Cardiac fibroblast (primary cell): ENCODE measurements around the gene ZP4.
A peak's percentile ranks its signal among the peaks of the same experiment; 100 is the strongest.

Experiments used
- DNase-seq, 2 donors: peaks; one replicate each; pipeline versions ENCODE4 v3.0.0 to v3.0.0-alpha.2; 2010; ENCODE audit warnings: low read depth in 2 of 2
- H3K4me3 ChIP-seq, 2 donors: replicated peaks in 1 of 2; 1 replicate in 1 of 2; 2 replicates in 1 of 2; pipeline ENCODE4 v1.5.1; 2011; ENCODE audit warnings: low read depth in 2 of 2, low read length in 2 of 2, mild to moderate bottlenecking in 2 of 2, moderate library complexity in 1 of 2
- CTCF ChIP-seq: IDR thresholded peaks from one replicate; pipeline ENCODE4 v1.5.1; 2011; ENCODE audit warnings: low read depth, mild to moderate bottlenecking, low read length, inconsistent platforms

ZP4 gene

DNA sequence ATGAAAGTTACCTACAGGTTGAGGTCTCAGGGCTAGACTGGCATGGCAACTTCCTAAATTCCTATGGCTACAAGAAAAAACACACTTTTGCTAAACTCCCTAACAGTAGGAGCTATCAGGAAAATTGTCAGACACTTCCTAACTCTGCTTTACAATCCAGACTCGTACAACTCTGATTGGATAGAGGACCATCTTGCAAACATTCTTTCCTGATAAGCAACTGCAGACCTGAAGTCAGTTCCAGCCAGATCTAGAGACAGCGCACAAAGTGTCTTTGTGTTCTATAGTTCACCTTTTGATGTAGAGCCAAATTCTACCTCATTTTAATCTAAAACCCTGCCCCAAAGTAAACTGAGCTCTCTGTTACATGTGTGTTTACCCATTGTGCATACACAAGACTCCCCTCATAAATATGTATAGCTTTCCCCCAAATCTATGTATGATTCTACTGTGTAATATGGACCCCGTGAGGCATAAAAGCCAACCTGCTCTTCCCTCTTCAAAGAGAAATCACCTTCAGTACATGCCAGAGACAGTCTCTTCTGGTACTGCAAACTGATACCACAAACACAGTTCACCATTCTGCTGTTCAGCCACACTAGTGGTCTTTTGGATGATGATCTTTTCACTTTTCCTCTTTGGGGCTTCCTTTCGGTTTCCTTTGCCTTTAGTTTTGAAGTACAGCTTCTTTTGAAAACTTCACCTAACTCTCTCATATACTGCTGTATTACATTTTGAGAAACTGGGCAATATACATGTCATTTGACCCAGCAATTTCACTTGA lies 21.7 kb downstream of the ZP4 start:
- no peak for TF ChIP-seq CTCF
- no peak overlapping the region for H3K4me3 ChIP-seq
- DNase-seq: no peak

DNA sequence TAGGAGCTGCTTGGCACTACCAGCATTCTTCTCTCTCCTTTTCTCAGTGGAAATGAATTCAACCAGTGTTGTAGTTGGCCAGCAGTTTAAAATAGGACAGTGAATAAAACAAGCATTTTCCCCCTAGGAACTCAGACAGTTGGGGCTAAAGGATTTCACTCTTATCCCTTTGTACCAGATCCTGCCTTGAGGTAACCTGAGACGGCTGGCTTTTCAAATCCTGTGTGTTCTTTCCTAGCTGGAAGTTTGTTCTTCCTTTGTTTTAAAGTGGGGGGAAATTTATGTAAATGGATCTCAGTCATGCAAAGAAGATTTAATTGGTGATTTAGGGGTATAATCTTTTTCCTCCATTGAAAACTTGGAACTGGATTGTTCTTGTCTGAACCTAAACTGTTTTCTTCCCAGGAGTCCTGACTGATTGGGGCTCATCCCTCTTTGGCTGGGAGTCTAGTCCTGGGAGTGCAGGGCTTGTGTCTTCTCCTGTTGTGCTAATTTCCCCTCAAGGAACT lies 23.3 kb downstream of the ZP4 start:
- DNase-seq: no peak
- no peak for TF ChIP-seq CTCF
- H3K4me3 ChIP-seq: no peak overlapping the region

GRCh38 chr1:237864338-237865244 lies 26.1 kb downstream of the ZP4 start:
- DNase-seq: peak; percentile 7 to 24
- no peak overlapping the region for H3K4me3 ChIP-seq
- TF ChIP-seq CTCF: peak; percentile 70

- H3K4me3 ChIP-seq: no peak overlapping the region
- TF ChIP-seq CTCF: no peak
Measured at GRCh38 chr1:237863234-237863633, 27.5 kb downstream of the ZP4 start.

GRCh38 chr1:237861944-237862343 lies 28.8 kb downstream of the ZP4 start:
- H3K4me3 ChIP-seq: no peak overlapping the region
- TF ChIP-seq CTCF: no peak
- DNase-seq: no peak

More at GRCh38 chr1:237863234-237863633, 27.5 kb downstream of the ZP4 start:
- DNase-seq: no peak

DNA sequence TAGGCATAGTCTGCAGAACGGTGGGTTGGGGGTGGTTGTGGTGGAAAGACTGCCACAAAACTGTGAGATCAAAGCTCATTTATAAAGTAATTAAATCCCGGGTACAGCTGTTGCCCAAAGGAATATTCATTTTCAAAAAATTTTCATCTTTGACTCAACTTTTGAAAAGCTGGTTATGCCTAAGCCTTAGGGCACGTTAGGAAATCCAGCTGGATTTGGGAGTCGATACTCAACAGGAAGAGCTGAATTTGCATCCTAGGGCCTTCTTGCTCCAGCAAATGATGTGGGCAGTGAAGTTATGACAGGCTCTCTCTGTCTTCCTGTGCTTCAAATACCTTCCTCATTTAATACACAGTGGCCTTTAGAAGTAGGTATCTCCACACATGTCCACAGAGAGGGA lies 31.7 kb downstream of the ZP4 start:
- H3K4me3 ChIP-seq: no peak overlapping the region
- no peak for DNase-seq
- TF ChIP-seq CTCF: no peak
